Measurements from ENCODE around the gene GPR21. TPM values are rescaled to one million over a fixed set of nuclear protein-coding genes. Genes with fewer than 3 reads are reported as not detected.

Gene GPR21
- total and polyA plus RNA-seq, 8 donors = 0.16 to 0.97 (median 0.55) TPM; not detected in 3

- intact Hi-C loops (cut with DNase I) = no loop called here
- no peak for TF ChIP-seq CTCF (IDR thresholded peaks at IDR 0.05)
- Histone ChIP-seq H3K36me3 (peaks cover 0 to 10% (median 0%) of the 10 kb centered on the region in 3 donors), H3K27me3 (no peaks in the 10 kb centered on the region), H3K9me3 (no peaks in the 10 kb centered on the region), H3K4me1 (peaks cover 0 to 1% (median 0%) of the 10 kb centered on the region in 3 donors), H3K27ac (no peak overlapping the region), H3K4me3 (no peak overlapping the region)
- ATAC-seq (no peak), FAIRE-seq (no peak), DNase-seq (no peak)
- WGBS, 2 donors = 80 to 95% methylated on average over 2 of the region's 2 CpGs
Observed at GRCh38 chr9:123003466-123003865, 30.0 kb upstream of the GPR21 start.

DNA sequence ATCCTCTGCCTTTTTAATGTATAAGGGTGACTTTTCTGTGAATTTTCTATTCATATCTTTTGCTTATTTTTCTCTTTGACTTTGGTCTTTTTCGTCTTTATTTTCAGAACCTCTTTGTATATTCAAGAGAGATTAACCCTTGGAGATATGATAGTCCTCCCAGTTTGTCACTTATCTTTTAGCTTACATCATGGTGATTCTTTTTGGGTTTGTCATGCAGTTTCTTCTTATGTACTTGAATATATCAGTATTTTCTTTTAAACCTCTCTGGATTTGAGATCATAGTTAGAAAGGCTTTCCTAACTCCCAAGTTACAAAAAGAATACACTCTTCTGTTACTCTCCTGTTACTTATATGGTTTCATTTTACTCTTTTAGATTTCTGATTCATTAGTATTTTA is 27.5 kb upstream of the GPR21 start:
- no peak for DNase-seq
- no peak for TF ChIP-seq CTCF (IDR thresholded peaks at IDR 0.05)
- no peaks in the 10 kb centered on the region for H3K9me3 ChIP-seq
- intact Hi-C loops (cut with DNase I) = no loop called here
- WGBS, 2 donors = 64 to 74% methylated on average over 1 of the region's 1 CpG
- ATAC-seq = no peak
- H3K36me3 ChIP-seq = no peaks in the 10 kb centered on the region
- no peak overlapping the region for H3K4me3 ChIP-seq
- peaks cover 0 to 5% (median 0%) of the 10 kb centered on the region in 3 donors for H3K4me1 ChIP-seq
- H3K27me3 ChIP-seq = no peaks in the 10 kb centered on the region
- FAIRE-seq = no peak
- H3K27ac ChIP-seq = no peak overlapping the region

- 78 to 84% methylated on average over 5 of the region's 5 CpGs for WGBS, 2 donors
- FAIRE-seq = no peak
- H3K9me3 ChIP-seq = no peaks in the 10 kb centered on the region
Observed at GRCh38 chr9:123007269-123007668, 26.2 kb upstream of the GPR21 start.

DNA sequence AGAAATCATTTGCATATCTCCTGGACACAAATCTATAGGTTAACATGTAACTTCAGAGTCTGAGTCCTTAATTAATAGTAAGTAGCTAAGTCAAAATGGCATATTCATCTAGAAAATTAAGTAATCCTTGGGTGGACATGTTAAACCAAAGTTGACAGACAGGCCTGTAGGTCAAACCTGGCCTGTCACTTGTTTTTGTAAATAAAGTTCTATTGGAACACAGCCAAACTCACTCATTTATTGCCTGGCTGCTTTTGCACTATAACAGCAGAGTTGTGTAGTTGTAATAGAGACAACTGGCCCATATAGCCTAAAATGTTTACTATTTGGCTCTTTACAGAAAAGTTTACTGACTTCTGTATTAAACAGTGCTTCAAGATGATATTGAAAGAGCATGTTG is 24.6 kb upstream of the GPR21 start:
- FAIRE-seq (no peak), DNase-seq (no peak), ATAC-seq (no peak)
- H3K27me3 ChIP-seq = no peaks in the 10 kb centered on the region
- no peak overlapping the region for H3K4me3 ChIP-seq
- intact Hi-C loops (cut with DNase I) = no loop called here
- no peak overlapping the region for H3K27ac ChIP-seq
- H3K4me1 ChIP-seq = peaks cover 0 to 5% (median 0%) of the 10 kb centered on the region in 3 donors
- no peaks in the 10 kb centered on the region for H3K9me3 ChIP-seq
- no peak for TF ChIP-seq CTCF (IDR thresholded peaks at IDR 0.05)
- peaks cover 0 to 5% (median 0%) of the 10 kb centered on the region in 3 donors for H3K36me3 ChIP-seq

More at GRCh38 chr9:123007269-123007668, 26.2 kb upstream of the GPR21 start:
- Histone ChIP-seq H3K27ac (no peak overlapping the region), H3K4me3 (no peak overlapping the region), H3K27me3 (no peaks in the 10 kb centered on the region), H3K4me1 (peaks cover 0 to 5% (median 0%) of the 10 kb centered on the region in 3 donors), H3K36me3 (peaks cover 0 to 4% (median 0%) of the 10 kb centered on the region in 3 donors)
- ATAC-seq = no peak
- no peak for TF ChIP-seq CTCF (IDR thresholded peaks at IDR 0.05)
- intact Hi-C loops (cut with DNase I) = no loop called here
- no peak for DNase-seq

DNA sequence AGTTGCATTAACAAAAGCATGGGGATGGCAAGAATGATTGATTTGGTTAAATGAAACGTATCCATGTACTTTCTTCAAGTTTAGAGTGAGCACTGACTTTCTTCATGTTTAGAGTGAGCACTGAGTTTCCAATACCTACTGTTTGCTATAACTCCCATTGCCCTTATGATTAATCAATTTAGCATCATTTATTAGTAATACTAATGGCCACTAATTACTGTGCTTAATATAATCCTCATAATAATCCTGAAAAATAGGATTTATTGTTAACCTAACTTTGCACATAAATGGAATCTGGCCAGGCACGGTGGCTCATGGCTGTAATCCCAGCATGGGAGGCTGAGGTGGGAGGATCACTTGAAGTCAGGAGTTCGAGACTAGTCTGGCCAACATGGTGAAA is 22.1 kb upstream of the GPR21 start:
- H3K4me1 ChIP-seq = peaks cover 0 to 5% (median 0%) of the 10 kb centered on the region in 3 donors
- WGBS, 2 donors = 91 to 96% methylated on average over 3 of the region's 3 CpGs
- no peak overlapping the region for H3K27ac ChIP-seq
- intact Hi-C loops (cut with DNase I) = no loop called here
- no peak for DNase-seq
- H3K9me3 ChIP-seq = no peaks in the 10 kb centered on the region
- no peak for FAIRE-seq
- peaks cover 0 to 22% (median 0%) of the 10 kb centered on the region in 3 donors for H3K36me3 ChIP-seq
- H3K27me3 ChIP-seq = no peaks in the 10 kb centered on the region
- H3K4me3 ChIP-seq = no peak overlapping the region
- no peak for ATAC-seq
- TF ChIP-seq CTCF (IDR thresholded peaks at IDR 0.05) = no peak

Measured in pancreas (tissue), 10 donors.